ENCODE measurements around the gene KCNMA1.

The KCNMA1 gene

GRCh38 chr10:77030974-77031373 lies 606.6 kb downstream of the KCNMA1 start:
- Histone ChIP-seq H2BK5ac (ENCODE audit: low read length) (no peak overlapping the region), H3K4me3 (ENCODE audit: low read length in 2 of 2) (no peak overlapping the region), H3K4ac (ENCODE audit: low read length) (no peak overlapping the region), H4K91ac (ENCODE audit: low read depth, low read length, poor library complexity) (no peak overlapping the region), H3K27ac (replicated peaks; ENCODE audit: low read length) (no peak overlapping the region), H2BK15ac (ENCODE audit: low read length) (no peak overlapping the region), H2BK12ac (ENCODE audit: low read length) (no peak overlapping the region), H3K9ac (ENCODE audit: low read depth, low read length, poor library complexity) (no peak overlapping the region), H3K36me3 (replicated peaks in 1 of 2; ENCODE audit: control insufficient read depth in 2 of 2, insufficient read depth in 2 of 2, low read length in 2 of 2) (no peaks in the 10 kb centered on the region), H2AK5ac (ENCODE audit: low read depth, low read length) (no peak overlapping the region), H3K18ac (ENCODE audit: low read length) (no peak overlapping the region), H2AFZ (ENCODE audit: low read length) (no peak overlapping the region), H3K4me2 (ENCODE audit: insufficient read depth, low read length, poor library complexity, severe bottlenecking) (no peak overlapping the region), H3K79me1 (ENCODE audit: low read depth, low read length) (no peaks in the 10 kb centered on the region), H3K4me1 (ENCODE audit: control insufficient read depth in 2 of 2, insufficient read depth in 1 of 2, low read depth in 1 of 2, low read length in 2 of 2) (peaks cover 0 to 2% of the 10 kb centered on the region in 2 donors), H3K27me3 (ENCODE audit: control insufficient read depth in 3 of 3, insufficient read depth in 3 of 3, low read depth in 1 of 3, low read length in 3 of 3) (no peaks in the 10 kb centered on the region), H2BK120ac (ENCODE audit: low read depth, low read length) (no peak overlapping the region), H3K9me3 (replicated peaks in 1 of 2; ENCODE audit: control insufficient read depth in 2 of 2, insufficient read depth in 1 of 2, low read depth in 1 of 2, low read length in 2 of 2) (no peaks in the 10 kb centered on the region), H4K8ac (ENCODE audit: low read depth, low read length) (no peak overlapping the region), H3K14ac (ENCODE audit: low read length) (no peak overlapping the region), H3K23ac (ENCODE audit: low read depth, low read length, poor library complexity) (no peak overlapping the region)
- no peak for DNase-seq (ENCODE audit: low spot score)
- WGBS, 2 donors (ENCODE audit: extremely low coverage in 2 of 2, insufficient read length in 2 of 2, insufficient replicate concordance in 1 of 2): no CpG with 5 or more reads among the region's 2 CpGs

GRCh38 chr10:77029777-77030717 lies 607.6 kb downstream of the KCNMA1 start:
- H3K4me1 ChIP-seq (ENCODE audit: control insufficient read depth in 2 of 2, insufficient read depth in 1 of 2, low read depth in 1 of 2, low read length in 2 of 2): peaks cover 0 to 2% of the 10 kb centered on the region in 2 donors
- H2BK120ac ChIP-seq (ENCODE audit: low read depth, low read length): no peak overlapping the region
- H3K4me2 ChIP-seq (ENCODE audit: insufficient read depth, low read length, poor library complexity, severe bottlenecking): no peak overlapping the region
- no peak overlapping the region for H4K8ac ChIP-seq (ENCODE audit: low read depth, low read length)
- no peaks in the 10 kb centered on the region for H3K9me3 ChIP-seq (replicated peaks in 1 of 2; ENCODE audit: control insufficient read depth in 2 of 2, insufficient read depth in 1 of 2, low read depth in 1 of 2, low read length in 2 of 2)
- H3K14ac ChIP-seq (ENCODE audit: low read length): no peak overlapping the region
- H3K27ac ChIP-seq (replicated peaks; ENCODE audit: low read length): no peak overlapping the region
- DNase-seq (ENCODE audit: low spot score): no peak
- no peak overlapping the region for H2AK5ac ChIP-seq (ENCODE audit: low read depth, low read length)
- no peaks in the 10 kb centered on the region for H3K36me3 ChIP-seq (replicated peaks in 1 of 2; ENCODE audit: control insufficient read depth in 2 of 2, insufficient read depth in 2 of 2, low read length in 2 of 2)
- H3K79me1 ChIP-seq (ENCODE audit: low read depth, low read length): no peaks in the 10 kb centered on the region
- no peaks in the 10 kb centered on the region for H3K27me3 ChIP-seq (ENCODE audit: control insufficient read depth in 3 of 3, insufficient read depth in 3 of 3, low read depth in 1 of 3, low read length in 3 of 3)
- H2AFZ ChIP-seq (ENCODE audit: low read length): no peak overlapping the region
- H2BK12ac ChIP-seq (ENCODE audit: low read length): no peak overlapping the region
- no peak overlapping the region for H3K9ac ChIP-seq (ENCODE audit: low read depth, low read length, poor library complexity)
- WGBS, 2 donors (ENCODE audit: extremely low coverage in 2 of 2, insufficient read length in 2 of 2, insufficient replicate concordance in 1 of 2): no CpG with 5 or more reads among the region's 4 CpGs
- no peak overlapping the region for H2BK5ac ChIP-seq (ENCODE audit: low read length)
- no peak overlapping the region for H3K18ac ChIP-seq (ENCODE audit: low read length)
- no peak overlapping the region for H3K4me3 ChIP-seq (ENCODE audit: low read length in 2 of 2)
- no peak overlapping the region for H4K91ac ChIP-seq (ENCODE audit: low read depth, low read length, poor library complexity)
- H3K4ac ChIP-seq (ENCODE audit: low read length): no peak overlapping the region
- no peak overlapping the region for H3K23ac ChIP-seq (ENCODE audit: low read depth, low read length, poor library complexity)
- H2BK15ac ChIP-seq (ENCODE audit: low read length): no peak overlapping the region

- no peak overlapping the region for H2AFZ ChIP-seq (ENCODE audit: low read length)
- no peak overlapping the region for H3K4me3 ChIP-seq (ENCODE audit: low read length in 2 of 2)
- H3K27ac ChIP-seq (replicated peaks; ENCODE audit: low read length): no peak overlapping the region
- no peak overlapping the region for H2AK5ac ChIP-seq (ENCODE audit: low read depth, low read length)
- H3K23ac ChIP-seq (ENCODE audit: low read depth, low read length, poor library complexity): no peak overlapping the region
- no peak for DNase-seq (ENCODE audit: low spot score)
- no CpG with 5 or more reads among the region's 6 CpGs for WGBS, 2 donors (ENCODE audit: extremely low coverage in 2 of 2, insufficient read length in 2 of 2, insufficient replicate concordance in 1 of 2)
- no peak overlapping the region for H2BK5ac ChIP-seq (ENCODE audit: low read length)
- H3K4me1 ChIP-seq (ENCODE audit: control insufficient read depth in 2 of 2, insufficient read depth in 1 of 2, low read depth in 1 of 2, low read length in 2 of 2): peaks cover 0 to 4% of the 10 kb centered on the region in 2 donors
- H3K27me3 ChIP-seq (ENCODE audit: control insufficient read depth in 3 of 3, insufficient read depth in 3 of 3, low read depth in 1 of 3, low read length in 3 of 3): no peaks in the 10 kb centered on the region
- H3K79me1 ChIP-seq (ENCODE audit: low read depth, low read length): no peaks in the 10 kb centered on the region
- H3K4ac ChIP-seq (ENCODE audit: low read length): no peak overlapping the region
- no peak overlapping the region for H3K18ac ChIP-seq (ENCODE audit: low read length)
- H3K9ac ChIP-seq (ENCODE audit: low read depth, low read length, poor library complexity): no peak overlapping the region
- no peak overlapping the region for H2BK120ac ChIP-seq (ENCODE audit: low read depth, low read length)
- no peak overlapping the region for H4K8ac ChIP-seq (ENCODE audit: low read depth, low read length)
- H3K9me3 ChIP-seq (replicated peaks in 1 of 2; ENCODE audit: control insufficient read depth in 2 of 2, insufficient read depth in 1 of 2, low read depth in 1 of 2, low read length in 2 of 2): no peaks in the 10 kb centered on the region
- no peak overlapping the region for H2BK12ac ChIP-seq (ENCODE audit: low read length)
- H4K91ac ChIP-seq (ENCODE audit: low read depth, low read length, poor library complexity): no peak overlapping the region
- no peak overlapping the region for H2BK15ac ChIP-seq (ENCODE audit: low read length)
- H3K14ac ChIP-seq (ENCODE audit: low read length): no peak overlapping the region
- H3K4me2 ChIP-seq (ENCODE audit: insufficient read depth, low read length, poor library complexity, severe bottlenecking): no peak overlapping the region
- no peaks in the 10 kb centered on the region for H3K36me3 ChIP-seq (replicated peaks in 1 of 2; ENCODE audit: control insufficient read depth in 2 of 2, insufficient read depth in 2 of 2, low read length in 2 of 2)
These were observed 609.6 kb downstream of the KCNMA1 start for GRCh38 chr10:77028042-77028441.

GRCh38 chr10:77027576-77027975 lies 610.0 kb downstream of the KCNMA1 start:
- Histone ChIP-seq H3K14ac (ENCODE audit: low read length) (no peak overlapping the region), H3K27me3 (ENCODE audit: control insufficient read depth in 3 of 3, insufficient read depth in 3 of 3, low read depth in 1 of 3, low read length in 3 of 3) (no peaks in the 10 kb centered on the region), H3K36me3 (replicated peaks in 1 of 2; ENCODE audit: control insufficient read depth in 2 of 2, insufficient read depth in 2 of 2, low read length in 2 of 2) (no peaks in the 10 kb centered on the region), H2AFZ (ENCODE audit: low read length) (no peak overlapping the region), H4K91ac (ENCODE audit: low read depth, low read length, poor library complexity) (no peak overlapping the region), H3K4ac (ENCODE audit: low read length) (no peak overlapping the region), H3K23ac (ENCODE audit: low read depth, low read length, poor library complexity) (no peak overlapping the region), H2AK5ac (ENCODE audit: low read depth, low read length) (no peak overlapping the region), H3K4me2 (ENCODE audit: insufficient read depth, low read length, poor library complexity, severe bottlenecking) (no peak overlapping the region), H3K9me3 (replicated peaks in 1 of 2; ENCODE audit: control insufficient read depth in 2 of 2, insufficient read depth in 1 of 2, low read depth in 1 of 2, low read length in 2 of 2) (no peaks in the 10 kb centered on the region), H2BK5ac (ENCODE audit: low read length) (no peak overlapping the region), H3K18ac (ENCODE audit: low read length) (no peak overlapping the region), H3K4me3 (ENCODE audit: low read length in 2 of 2) (no peak overlapping the region), H3K79me1 (ENCODE audit: low read depth, low read length) (no peaks in the 10 kb centered on the region), H3K4me1 (ENCODE audit: control insufficient read depth in 2 of 2, insufficient read depth in 1 of 2, low read depth in 1 of 2, low read length in 2 of 2) (peaks cover 0 to 4% of the 10 kb centered on the region in 2 donors), H3K27ac (replicated peaks; ENCODE audit: low read length) (no peak overlapping the region), H3K9ac (ENCODE audit: low read depth, low read length, poor library complexity) (no peak overlapping the region), H4K8ac (ENCODE audit: low read depth, low read length) (no peak overlapping the region), H2BK12ac (ENCODE audit: low read length) (no peak overlapping the region), H2BK120ac (ENCODE audit: low read depth, low read length) (no peak overlapping the region), H2BK15ac (ENCODE audit: low read length) (no peak overlapping the region)
- no CpG with 5 or more reads among the region's 9 CpGs for WGBS, 2 donors (ENCODE audit: extremely low coverage in 2 of 2, insufficient read length in 2 of 2, insufficient replicate concordance in 1 of 2)
- DNase-seq (ENCODE audit: low spot score): no peak

Data from neuronal stem cell (in vitro differentiated cells).